ENCODE measurements around the gene CCDC30. TPM values are rescaled to one million over a fixed set of nuclear protein-coding genes. Genes with fewer than 3 reads are reported as not detected.

The CCDC30 gene
- total and polyA plus RNA-seq, 9 donors, result 3.8 to 11.7 (median 6.7) TPM

GRCh38 chr1:42670425-42670824 is 207.3 kb downstream of the CCDC30 start:
- no peaks in the 10 kb centered on the region for H3K9me3 ChIP-seq
- 97 to 98% (median 98%) methylated on average over 4 of the region's 4 CpGs for WGBS, 3 donors
- no peaks in the 10 kb centered on the region for H3K36me3 ChIP-seq
- intact Hi-C loops (cut with DNase I), result no loop called here
- no peak overlapping the region for H3K4me3 ChIP-seq
- no peak for DNase-seq
- no peaks in the 10 kb centered on the region for H3K27me3 ChIP-seq
- no peaks in the 10 kb centered on the region for H3K4me1 ChIP-seq (ENCODE audit: insufficient read depth)
- TF ChIP-seq POLR2A (IDR thresholded peaks at IDR 0.05) (no peak), EP300 (IDR thresholded peaks at IDR 0.05) (no peak)
- TF ChIP-seq, protein P1, sequence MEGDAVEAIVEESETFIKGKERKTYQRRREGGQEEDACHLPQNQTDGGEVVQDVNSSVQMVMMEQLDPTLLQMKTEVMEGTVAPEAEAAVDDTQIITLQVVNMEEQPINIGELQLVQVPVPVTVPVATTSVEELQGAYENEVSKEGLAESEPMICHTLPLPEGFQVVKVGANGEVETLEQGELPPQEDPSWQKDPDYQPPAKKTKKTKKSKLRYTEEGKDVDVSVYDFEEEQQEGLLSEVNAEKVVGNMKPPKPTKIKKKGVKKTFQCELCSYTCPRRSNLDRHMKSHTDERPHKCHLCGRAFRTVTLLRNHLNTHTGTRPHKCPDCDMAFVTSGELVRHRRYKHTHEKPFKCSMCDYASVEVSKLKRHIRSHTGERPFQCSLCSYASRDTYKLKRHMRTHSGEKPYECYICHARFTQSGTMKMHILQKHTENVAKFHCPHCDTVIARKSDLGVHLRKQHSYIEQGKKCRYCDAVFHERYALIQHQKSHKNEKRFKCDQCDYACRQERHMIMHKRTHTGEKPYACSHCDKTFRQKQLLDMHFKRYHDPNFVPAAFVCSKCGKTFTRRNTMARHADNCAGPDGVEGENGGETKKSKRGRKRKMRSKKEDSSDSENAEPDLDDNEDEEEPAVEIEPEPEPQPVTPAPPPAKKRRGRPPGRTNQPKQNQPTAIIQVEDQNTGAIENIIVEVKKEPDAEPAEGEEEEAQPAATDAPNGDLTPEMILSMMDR (IDR thresholded peaks at IDR 0.05), result no peak
- H3K27ac ChIP-seq, result no peak overlapping the region

- DNase-seq, result no peak
These were observed 211.1 kb downstream of the CCDC30 start for GRCh38 chr1:42674214-42674613.

GRCh38 chr1:42674682-42675081 is 211.6 kb downstream of the CCDC30 start:
- no peak for DNase-seq
- TF ChIP-seq, protein P1 (IDR thresholded peaks at IDR 0.05), result no peak
- TF ChIP-seq POLR2A (IDR thresholded peaks at IDR 0.05) (no peak), EP300 (IDR thresholded peaks at IDR 0.05) (no peak)
- WGBS, 3 donors, result 45 to 67% (median 47%) methylated on average over 1 of the region's 1 CpG
- Histone ChIP-seq H3K9me3 (no peaks in the 10 kb centered on the region), H3K4me3 (no peak overlapping the region), H3K27ac (no peak overlapping the region), H3K4me1 (ENCODE audit: insufficient read depth) (no peaks in the 10 kb centered on the region), H3K36me3 (no peaks in the 10 kb centered on the region), H3K27me3 (no peaks in the 10 kb centered on the region)
- intact Hi-C loops (cut with DNase I), result no loop called here

More at GRCh38 chr1:42674214-42674613, 211.1 kb downstream of the CCDC30 start:
- no peaks in the 10 kb centered on the region for H3K36me3 ChIP-seq
- H3K27me3 ChIP-seq, result no peaks in the 10 kb centered on the region
- TF ChIP-seq, protein P1 (IDR thresholded peaks at IDR 0.05), result no peak
- TF ChIP-seq POLR2A (IDR thresholded peaks at IDR 0.05), result no peak
- no peaks in the 10 kb centered on the region for H3K9me3 ChIP-seq
- no peak overlapping the region for H3K4me3 ChIP-seq
- no peak overlapping the region for H3K27ac ChIP-seq
- H3K4me1 ChIP-seq (ENCODE audit: insufficient read depth), result no peaks in the 10 kb centered on the region
- intact Hi-C loops (cut with DNase I), result no loop called here

DNA sequence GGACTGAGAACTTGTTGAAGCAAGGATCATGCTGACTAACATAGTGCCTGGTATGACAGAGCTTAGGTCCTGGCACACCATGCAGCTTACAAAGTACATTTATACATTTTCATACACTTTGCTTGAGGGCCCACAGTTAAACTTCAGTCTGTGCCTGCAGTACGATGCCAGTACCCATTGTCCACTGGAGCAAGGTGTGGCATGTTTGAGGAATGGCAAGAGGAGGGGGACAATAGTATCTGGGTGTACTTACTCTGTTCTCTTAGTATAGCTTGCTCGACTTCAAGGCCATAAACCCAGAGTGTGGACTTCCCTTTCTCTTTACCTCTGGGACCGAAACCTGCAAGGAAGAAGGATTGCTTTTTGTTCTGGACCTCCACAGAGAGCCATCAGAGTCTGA is 212.4 kb downstream of the CCDC30 start:
- TF ChIP-seq, protein P1 (IDR thresholded peaks at IDR 0.05), result no peak
- TF ChIP-seq EP300 (IDR thresholded peaks at IDR 0.05), result no peak
- TF ChIP-seq POLR2A (IDR thresholded peaks at IDR 0.05), result no peak
- H3K9me3 ChIP-seq, result no peaks in the 10 kb centered on the region
- no peak for DNase-seq
- WGBS, 3 donors, result 76 to 94% (median 91%) methylated on average over 3 of the region's 3 CpGs
- intact Hi-C loops (cut with DNase I), result no loop called here
- H3K36me3 ChIP-seq, result no peaks in the 10 kb centered on the region
- no peak overlapping the region for H3K27ac ChIP-seq
- H3K27me3 ChIP-seq, result no peaks in the 10 kb centered on the region
- H3K4me1 ChIP-seq (ENCODE audit: insufficient read depth), result no peaks in the 10 kb centered on the region
- no peak overlapping the region for H3K4me3 ChIP-seq
